CD14-positive monocyte (primary cell): Measurements from ENCODE around the gene LMO3. TPM values are rescaled to one million over a fixed set of nuclear protein-coding genes. Genes with fewer than 3 reads are reported as not detected.

Experiments
- DNase-seq, 3 donors: peaks; one replicate each; pipeline ENCODE4 v3.0.0-alpha.2; 2011 to 2022
- H2AFZ ChIP-seq: 2 replicates; pipeline ENCODE4 v1.6.0; 2012; ENCODE audit warnings: mild to moderate bottlenecking, low read depth, low read length, inconsistent platforms; ENCODE audit not compliant: insufficient read depth, poor library complexity, severe bottlenecking
- H3K27ac ChIP-seq, 2 donors: 1 replicate in 1 of 2; 2 replicates in 1 of 2; pipeline ENCODE4 v1.5.1; 2012 to 2013; ENCODE audit warnings: low read length in 2 of 2, control low read depth in 1 of 2, inconsistent platforms in 1 of 2, low read depth in 1 of 2, mild to moderate bottlenecking in 1 of 2
- H3K27me3 ChIP-seq, 2 donors: one replicate each; pipeline versions ENCODE4 v1.6.0 to v1.6.1; 2011 to 2013; ENCODE audit warnings: low read length in 2 of 2; ENCODE audit not compliant: control insufficient read depth in 2 of 2, insufficient read depth in 2 of 2
- H3K36me3 ChIP-seq, 2 donors: replicated peaks in 1 of 2; 1 replicate in 1 of 2; 2 replicates in 1 of 2; pipeline versions ENCODE4 v1.5.1 to v1.6.1; 2012 to 2013; ENCODE audit warnings: low read length in 2 of 2, control low read depth in 1 of 2, inconsistent platforms in 1 of 2, mild to moderate bottlenecking in 1 of 2; ENCODE audit not compliant: insufficient read depth in 2 of 2, control insufficient read depth in 1 of 2
- H3K4me1 ChIP-seq, 2 donors: 1 replicate in 1 of 2; 2 replicates in 1 of 2; pipeline versions ENCODE4 v1.5.1 to v1.6.1; 2012 to 2013; ENCODE audit warnings: low read length in 2 of 2, control low read depth in 1 of 2, inconsistent platforms in 1 of 2, mild to moderate bottlenecking in 1 of 2, moderate library complexity in 1 of 2; ENCODE audit not compliant: insufficient read depth in 2 of 2, control insufficient read depth in 1 of 2
- H3K4me2 ChIP-seq: replicated peaks from 2 replicates; pipeline ENCODE3; 2012; ENCODE audit warnings: low read length, moderate library complexity, mild to moderate bottlenecking; ENCODE audit not compliant: poor library complexity, severe bottlenecking; ENCODE audit errors: extremely low read depth
- H3K4me3 ChIP-seq, 3 experiments: fragments of 200-600 bp in 1 of 3; sonication (generic) in 1 of 3; replicated peaks in 1 of 3; 1 replicate in 2 of 3; 2 replicates in 1 of 3; pipeline ENCODE4 v1.5.1; 2011 to 2013; ENCODE audit warnings: low read length in 3 of 3, mild to moderate bottlenecking in 3 of 3, control low read depth in 2 of 3, low read depth in 2 of 3, inconsistent platforms in 1 of 3, moderate library complexity in 1 of 3
- H3K79me2 ChIP-seq: 2 replicates; pipeline ENCODE4 v1.6.0; 2012; ENCODE audit warnings: mild to moderate bottlenecking, control low read depth, inconsistent platforms, low read length, moderate library complexity; ENCODE audit not compliant: insufficient read depth
- H3K9ac ChIP-seq: 2 replicates; pipeline ENCODE4 v1.6.0; 2017; ENCODE audit warnings: low read length, mild to moderate bottlenecking; ENCODE audit not compliant: insufficient read depth, poor library complexity, severe bottlenecking
- H3K9me3 ChIP-seq, 2 donors: replicated peaks in 1 of 2; 1 replicate in 1 of 2; 2 replicates in 1 of 2; pipeline versions ENCODE4 v1.5.1 to v1.6.1; 2012 to 2013; ENCODE audit warnings: low read length in 2 of 2, control low read depth in 1 of 2; ENCODE audit not compliant: control insufficient read depth in 1 of 2, insufficient read depth in 1 of 2
- H4K20me1 ChIP-seq: 2 replicates; pipeline ENCODE4 v1.6.0; 2012; ENCODE audit warnings: mild to moderate bottlenecking, low read length, control low read depth, moderate library complexity; ENCODE audit not compliant: insufficient read depth
- H3K27ac Mint-ChIP-seq, 7 donors: one replicate each; pipeline ENCODE4 v1.8.0; 2020; ENCODE audit warnings: mild to moderate bottlenecking in 7 of 7, mixed read lengths in 7 of 7, moderate library complexity in 6 of 7, inconsistent platforms in 2 of 7
- H3K27me3 Mint-ChIP-seq, 3 donors: one replicate each; pipeline ENCODE4 v1.8.0; 2021 to 2022; ENCODE audit warnings: low read depth in 3 of 3, mild to moderate bottlenecking in 3 of 3, mixed read lengths in 3 of 3, moderate library complexity in 3 of 3, inconsistent platforms in 1 of 3
- H3K36me3 Mint-ChIP-seq, 2 donors: one replicate each; pipeline ENCODE4 v1.8.0; 2020; ENCODE audit warnings: mixed read lengths in 2 of 2, inconsistent platforms in 1 of 2, mild to moderate bottlenecking in 1 of 2
- H3K4me1 Mint-ChIP-seq: one replicate; pipeline ENCODE4 v1.8.0; 2020; ENCODE audit warnings: mild to moderate bottlenecking, mixed read lengths
- H3K4me3 Mint-ChIP-seq, 2 donors: one replicate each; pipeline ENCODE4 v1.8.0; 2020; ENCODE audit warnings: mild to moderate bottlenecking in 2 of 2, mixed read lengths in 2 of 2, moderate library complexity in 1 of 2
- H3K9me3 Mint-ChIP-seq, 7 donors: one replicate each; pipeline ENCODE4 v1.8.0; 2020 to 2022; ENCODE audit warnings: mixed read lengths in 7 of 7, mild to moderate bottlenecking in 6 of 7, moderate library complexity in 6 of 7, inconsistent platforms in 2 of 7
- WGBS: methylation state at CpG from one replicate; pipeline ENCODE4 v1.1.5; 2013; ENCODE audit warnings: missing lambda C conversion rate; ENCODE audit not compliant: insufficient coverage; 5-methylcytosine and 5-hydroxymethylcytosine counted together
- intact Hi-C, 2 donors: fragments of 100-400 bp; cut with micrococcal nuclease; formaldehyde crosslinking; loops; one replicate each; pipeline versions ENCODE4 v1.15.0 to v1.15.1; 2023
- polyA plus RNA-seq, 3 donors: library from polyadenylated mRNA; depleted of rRNA in 1 of 3; unstranded in 2 of 3; stranded (reverse) in 1 of 3; fragments of 300-500 nt in 2 of 3; fragments of >200 nt in 1 of 3; fragmentation: Illumina TruSeq in 2 of 3; gene quantifications; 1 replicate in 2 of 3; 2 replicates in 1 of 3; pipeline ENCODE4 v1.2.3, GENCODE V29; 2012 to 2021
- TF ChIP-seq, protein P1 (sequence below): fragments of 200-600 bp; IDR thresholded peaks from one replicate; pipeline ENCODE4 v1.8.0; 2022; ENCODE audit warnings: antibody characterized with exemption, mild to moderate bottlenecking

The LMO3 gene
- polyA plus RNA-seq, 3 donors = not detected

DNA sequence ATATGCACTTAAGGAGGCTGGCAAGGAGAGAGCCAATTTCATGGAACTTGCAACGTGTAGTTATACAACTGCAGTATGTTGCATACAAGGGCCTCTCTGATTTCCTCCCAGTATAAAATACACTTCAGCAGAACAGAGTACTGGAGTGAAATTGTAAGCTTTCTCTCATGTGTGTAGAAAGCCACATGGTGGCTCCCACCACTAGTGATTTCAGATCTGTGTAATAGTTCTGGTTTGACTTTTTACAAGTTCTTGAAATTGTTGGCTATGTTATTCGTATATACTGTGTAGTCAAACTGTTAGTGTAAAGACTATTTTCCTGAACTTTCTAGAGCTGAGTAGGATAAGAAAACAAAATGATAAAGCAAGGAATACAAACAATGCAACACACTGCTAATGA is 16.4 kb upstream of the LMO3 start:
- Histone ChIP-seq H3K9me3 (no peaks in the 10 kb centered on the region), H3K9ac (no peak overlapping the region), H3K27me3 (no peaks in the 10 kb centered on the region), H3K36me3 (no peaks in the 10 kb centered on the region), H2AFZ (no peak overlapping the region), H3K4me3 (no peak overlapping the region), H3K4me2 (no peak overlapping the region), H4K20me1 (no peaks in the 10 kb centered on the region), H3K4me1 (no peaks in the 10 kb centered on the region), H3K79me2 (no peaks in the 10 kb centered on the region), H3K27ac (no peak overlapping the region)
- Mint-ChIP-seq H3K27ac (no peak overlapping the region), H3K36me3 (no peaks in the 10 kb centered on the region), H3K27me3 (no peaks in the 10 kb centered on the region), H3K9me3 (peaks cover 0 to 4% (median under 1%) of the 10 kb centered on the region in 7 donors), H3K4me1 (no peaks in the 10 kb centered on the region), H3K4me3 (no peak overlapping the region)
- TF ChIP-seq, protein P1, sequence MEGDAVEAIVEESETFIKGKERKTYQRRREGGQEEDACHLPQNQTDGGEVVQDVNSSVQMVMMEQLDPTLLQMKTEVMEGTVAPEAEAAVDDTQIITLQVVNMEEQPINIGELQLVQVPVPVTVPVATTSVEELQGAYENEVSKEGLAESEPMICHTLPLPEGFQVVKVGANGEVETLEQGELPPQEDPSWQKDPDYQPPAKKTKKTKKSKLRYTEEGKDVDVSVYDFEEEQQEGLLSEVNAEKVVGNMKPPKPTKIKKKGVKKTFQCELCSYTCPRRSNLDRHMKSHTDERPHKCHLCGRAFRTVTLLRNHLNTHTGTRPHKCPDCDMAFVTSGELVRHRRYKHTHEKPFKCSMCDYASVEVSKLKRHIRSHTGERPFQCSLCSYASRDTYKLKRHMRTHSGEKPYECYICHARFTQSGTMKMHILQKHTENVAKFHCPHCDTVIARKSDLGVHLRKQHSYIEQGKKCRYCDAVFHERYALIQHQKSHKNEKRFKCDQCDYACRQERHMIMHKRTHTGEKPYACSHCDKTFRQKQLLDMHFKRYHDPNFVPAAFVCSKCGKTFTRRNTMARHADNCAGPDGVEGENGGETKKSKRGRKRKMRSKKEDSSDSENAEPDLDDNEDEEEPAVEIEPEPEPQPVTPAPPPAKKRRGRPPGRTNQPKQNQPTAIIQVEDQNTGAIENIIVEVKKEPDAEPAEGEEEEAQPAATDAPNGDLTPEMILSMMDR = no peak
- intact Hi-C loops = no loop called here
- DNase-seq = no peak
- WGBS = no CpG with 5 or more reads among the region's 2 CpGs

DNA sequence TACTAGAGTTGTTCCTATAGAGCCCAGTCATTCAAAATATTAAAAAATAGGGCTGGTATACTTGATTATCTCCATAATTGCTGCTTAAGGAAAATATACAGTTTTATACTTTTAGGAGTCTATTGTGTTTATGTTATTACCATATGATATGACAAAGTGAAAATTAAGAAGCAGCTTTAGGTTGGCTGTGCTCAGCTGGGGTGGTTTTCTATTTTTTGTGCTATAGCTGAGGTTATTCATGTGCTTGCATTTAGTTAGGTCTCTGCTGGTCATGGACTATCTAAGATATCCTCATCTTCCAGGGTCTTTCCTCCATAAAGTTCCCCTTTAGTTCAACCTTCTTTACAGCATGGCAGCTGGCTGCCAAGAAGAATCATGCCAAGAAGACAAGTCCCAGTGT is 13.6 kb upstream of the LMO3 start:
- Mint-ChIP-seq H3K27me3 (peaks cover 0 to 2% (median 0%) of the 10 kb centered on the region in 3 donors), H3K9me3 (peaks cover 0 to 4% (median 0%) of the 10 kb centered on the region in 7 donors), H3K27ac (no peak overlapping the region), H3K4me1 (no peaks in the 10 kb centered on the region), H3K36me3 (no peaks in the 10 kb centered on the region), H3K4me3 (no peak overlapping the region)
- Histone ChIP-seq H3K9ac (no peak overlapping the region), H3K4me2 (no peak overlapping the region), H4K20me1 (no peaks in the 10 kb centered on the region), H3K27me3 (no peaks in the 10 kb centered on the region), H3K4me3 (no peak overlapping the region), H3K27ac (no peak overlapping the region), H2AFZ (no peak overlapping the region), H3K4me1 (no peaks in the 10 kb centered on the region), H3K79me2 (no peaks in the 10 kb centered on the region), H3K9me3 (no peaks in the 10 kb centered on the region), H3K36me3 (no peaks in the 10 kb centered on the region)
- DNase-seq = no peak
- intact Hi-C loops = no loop called here
- TF ChIP-seq, protein P1 = no peak
